PC-3 (cell line): ENCODE measurements around the gene FAS. TPM values are rescaled to one million over a fixed set of nuclear protein-coding genes. Genes with fewer than 3 reads are reported as not detected.

ENCODE experiments used
- ATAC-seq: fragments of 200-7000 bp; cut with Tn5 transposase; 2 replicates; pipeline ENCODE4 v1.9.1; 2020; ENCODE audit warnings: mild to moderate bottlenecking, moderate library complexity
- BruUV-seq: library from RNA; stranded (reverse); fragments of 400-500 nt; replicated peaks from 2 replicates; lab custom pipeline; 2021; lab: Mats Ljungman, UMichigan
- CTCF ChIA-PET: fragments of 300-600 bp; sonication (Branson Sonifier 250); formaldehyde crosslinking; loops from one replicate; lab custom pipeline; 2022; ENCODE audit warnings: antibody characterized with exemption; lab: Charles Lee
- POLR2A ChIA-PET: fragments of 300-600 bp; sonication (Branson Sonifier 250); formaldehyde crosslinking; loops from one replicate; lab custom pipeline; 2022; ENCODE audit warnings: antibody characterized with exemption; ENCODE audit not compliant: unreplicated experiment; lab: Charles Lee
- DNase-seq: peaks from one replicate; pipeline ENCODE4 v3.0.0-alpha.2; 2015
- H2AFZ ChIP-seq: fragments of 300-600 bp; sonication (generic); 2 replicates; pipeline ENCODE4 v1.6.0; 2016; ENCODE audit warnings: antibody characterized with exemption, low read length
- H3F3A ChIP-seq: fragments of 300-600 bp; sonication (generic); one replicate; pipeline ENCODE4 v1.6.0; 2017; ENCODE audit warnings: antibody characterized with exemption, low read length, control low read depth, mild to moderate bottlenecking; ENCODE audit not compliant: unreplicated experiment
- H3K27ac ChIP-seq: fragments of 300-600 bp; sonication (generic); 2 replicates; pipeline ENCODE4 v1.5.1; 2016; ENCODE audit warnings: mild to moderate bottlenecking, low read length
- H3K27me3 ChIP-seq: fragments of 300-600 bp; sonication (generic); 2 replicates; pipeline ENCODE4 v1.6.1; 2016; ENCODE audit warnings: low read length, mixed read lengths
- H3K36me3 ChIP-seq: fragments of 300-600 bp; sonication (generic); 2 replicates; pipeline ENCODE4 v1.6.1; 2016; ENCODE audit warnings: low read depth, mixed run types, low read length, mixed read lengths
- H3K4me1 ChIP-seq: fragments of 300-600 bp; sonication (generic); 2 replicates; pipeline ENCODE4 v1.5.1; 2016; ENCODE audit warnings: low read length; ENCODE audit not compliant: insufficient read depth
- H3K4me2 ChIP-seq: fragments of 300-600 bp; sonication (generic); 2 replicates; pipeline ENCODE4 v1.6.0; 2016; ENCODE audit warnings: low read length
- H3K4me3 ChIP-seq: fragments of 300-600 bp; sonication (generic); 2 replicates; pipeline ENCODE4 v1.5.1; 2016; ENCODE audit warnings: mild to moderate bottlenecking, low read length, mixed read lengths
- H3K79me2 ChIP-seq: fragments of 300-600 bp; sonication (generic); 2 replicates; pipeline ENCODE4 v1.6.1; 2017; ENCODE audit warnings: low read length, mixed read lengths
- H3K9ac ChIP-seq: fragments of 300-600 bp; sonication (generic); 2 replicates; pipeline ENCODE4 v1.6.0; 2016; ENCODE audit warnings: mild to moderate bottlenecking, low read length
- H3K9me2 ChIP-seq: fragments of 300-600 bp; sonication (generic); replicated peaks from 2 replicates; pipeline ENCODE4 v1.6.1; 2016; ENCODE audit warnings: mixed run types, low read length, mixed read lengths
- H3K9me3 ChIP-seq: fragments of 300-600 bp; sonication (generic); 2 replicates; pipeline ENCODE4 v1.6.1; 2016; ENCODE audit warnings: low read length, mixed read lengths
- H4K20me1 ChIP-seq: fragments of 300-600 bp; sonication (generic); 2 replicates; pipeline ENCODE4 v1.6.1; 2016; ENCODE audit warnings: low read length, mixed read lengths
- CTCF ChIP-seq: fragments of 300-600 bp; sonication (generic); conservative IDR thresholded peaks from 2 replicates; pipeline ENCODE4 v1.5.1; 2017; ENCODE audit warnings: antibody characterized with exemption, low read depth, mild to moderate bottlenecking, low read length
- EZH2 ChIP-seq: fragments of 300-600 bp; sonication (generic); IDR thresholded peaks from one replicate; pipeline ENCODE4 v1.6.1; 2017; ENCODE audit warnings: antibody characterized with exemption, mild to moderate bottlenecking, low read length; ENCODE audit not compliant: unreplicated experiment
- EZH2phosphoT487 ChIP-seq: fragments of 300-600 bp; sonication (generic); IDR thresholded peaks from 2 replicates; pipeline ENCODE4 v1.6.1; 2018; ENCODE audit warnings: mild to moderate bottlenecking, antibody characterized with exemption, low read length, borderline replicate concordance
- intact Hi-C: fragments of 100-400 bp; cut with micrococcal nuclease; formaldehyde crosslinking; loops from 2 replicates; pipeline ENCODE4 v1.9.0; 2023
- total RNA-seq: library from RNA; depleted of rRNA; stranded (reverse); fragments of >200 nt; gene quantifications from 2 replicates; pipeline ENCODE4 v1.2.3, GENCODE V29; 2014

Gene FAS
- total RNA-seq, 1 experiment from 2014 or later = 4.8 TPM

- no peak for DNase-seq
- POLR2A ChIA-PET = no interaction called here
- CTCF ChIA-PET = interaction anchor here (0.7 kb wide), 1 partner anchor 16 kb away, joined by 3 read pairs; no protein-coding TSS in a partner anchor
- Histone ChIP-seq H3K79me2 (no peaks in the 10 kb centered on the region), H3K27ac (no peak overlapping the region), H3K9me3 (no peaks in the 10 kb centered on the region), H3K9me2 (no peaks in the 10 kb centered on the region), H3K4me2 (no peak overlapping the region), H3K9ac (no peak overlapping the region), H3K4me3 (no peak overlapping the region), H2AFZ (no peak overlapping the region), H4K20me1 (no peaks in the 10 kb centered on the region), H3K36me3 (no peaks in the 10 kb centered on the region), H3K27me3 (no peaks in the 10 kb centered on the region), H3K4me1 (no peaks in the 10 kb centered on the region), H3F3A (no peaks in the 10 kb centered on the region)
- no TSS peak for BruUV-seq
- no peak for ATAC-seq
- TF ChIP-seq EZH2 = no peak
- intact Hi-C loops = no loop called here
These were observed 19.2 kb upstream of the FAS start for GRCh38 chr10:88971221-88972061.

DNA sequence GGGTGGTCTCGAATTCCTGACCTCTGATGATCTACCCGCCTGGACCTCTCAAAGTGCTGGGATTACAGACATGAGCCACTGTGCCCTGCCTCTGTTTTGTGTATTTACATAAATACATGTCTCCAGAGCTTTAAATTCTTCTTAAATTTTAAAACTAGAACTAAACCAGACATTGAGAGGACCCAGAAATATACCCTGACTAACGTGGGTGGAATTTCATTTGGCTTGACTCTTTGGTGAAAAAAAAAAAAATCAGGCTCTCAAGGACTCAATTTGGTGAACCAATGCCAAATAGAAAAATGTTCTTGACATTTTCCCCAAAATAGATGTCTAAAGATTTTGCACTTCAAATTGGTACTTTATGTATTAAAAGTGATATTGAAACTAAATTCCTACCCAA is 16.6 kb upstream of the FAS start:
- no TSS peak for BruUV-seq
- no peaks in the 10 kb centered on the region for H3K4me1 ChIP-seq
- no peak overlapping the region for H3K4me3 ChIP-seq
- ChIA-PET CTCF (no interaction called here), POLR2A (no interaction called here)
- no peaks in the 10 kb centered on the region for H3K79me2 ChIP-seq
- no peak overlapping the region for H3K27ac ChIP-seq
- ATAC-seq (no peak), DNase-seq (no peak)
- intact Hi-C loops = loop anchor here (2.0 kb wide), 1 partner anchor 17 kb away; the partner anchor contains the start of gene FAS
- no peaks in the 10 kb centered on the region for H3F3A ChIP-seq
- no peak overlapping the region for H3K9ac ChIP-seq
- no peaks in the 10 kb centered on the region for H3K9me3 ChIP-seq
- H3K9me2 ChIP-seq = no peaks in the 10 kb centered on the region
- no peaks in the 10 kb centered on the region for H3K27me3 ChIP-seq
- no peak overlapping the region for H3K4me2 ChIP-seq
- H2AFZ ChIP-seq = peak overlapping the region; percentile 85; the same call in 1 of the 2 replicates
- TF ChIP-seq EZH2phosphoT487 = no peak
- no peaks in the 10 kb centered on the region for H3K36me3 ChIP-seq
- H4K20me1 ChIP-seq = no peaks in the 10 kb centered on the region

- ChIA-PET POLR2A (no interaction called here), CTCF (no interaction called here)
- intact Hi-C loops = loop anchor here (2.0 kb wide), 1 partner anchor 16 kb away; the partner anchor contains the start of gene FAS
These were observed 15.9 kb upstream of the FAS start for GRCh38 chr10:88974446-88975376.

More at GRCh38 chr10:88974446-88975376, 15.9 kb upstream of the FAS start:
- Histone ChIP-seq H3K9me2 (no peaks in the 10 kb centered on the region), H2AFZ (peak overlapping the region; percentile 85), H3K79me2 (no peaks in the 10 kb centered on the region), H3K27ac (no peak overlapping the region), H3K9me3 (no peaks in the 10 kb centered on the region), H3K36me3 (no peaks in the 10 kb centered on the region), H4K20me1 (no peaks in the 10 kb centered on the region), H3K4me2 (peak overlapping the region; percentile 80), H3K27me3 (no peaks in the 10 kb centered on the region), H3F3A (no peaks in the 10 kb centered on the region), H3K4me3 (peak overlapping the region; percentile 74), H3K4me1 (no peaks in the 10 kb centered on the region), H3K9ac (peak overlapping the region; percentile 50)
- BruUV-seq = no TSS peak
- ATAC-seq (peak; percentile 82), DNase-seq (peak; percentile 27)
- TF ChIP-seq EZH2phosphoT487 (no peak), CTCF (no peak)
